GM06990 (cell line): ENCODE data around the gene RASGEF1C.

ENCODE experiments used
- DNase-seq: peaks from one replicate; pipeline ENCODE4 v3.0.0-alpha.2; 2011; ENCODE audit not compliant: insufficient read length; ENCODE audit errors: extremely low read depth
- H3K27me3 ChIP-seq: replicated peaks from 2 replicates; pipeline ENCODE4 v1.6.0; 2011; ENCODE audit warnings: low read length; ENCODE audit not compliant: control insufficient read depth, insufficient read depth
- H3K36me3 ChIP-seq: 2 replicates; pipeline ENCODE4 v1.5.1; 2011; ENCODE audit warnings: low read length; ENCODE audit not compliant: control insufficient read depth, insufficient read depth
- H3K4me3 ChIP-seq: replicated peaks from 2 replicates; pipeline ENCODE4 v1.5.1; 2011; ENCODE audit warnings: low read depth, mild to moderate bottlenecking, control low read depth, low read length
- TF ChIP-seq, protein P1 (sequence below): IDR thresholded peaks from 2 replicates; pipeline ENCODE4 v1.5.1; 2011; ENCODE audit warnings: low read length, control low read depth, mild to moderate bottlenecking, inconsistent platforms; ENCODE audit not compliant: insufficient read depth, poor library complexity, severe bottlenecking

The RASGEF1C gene

DNA sequence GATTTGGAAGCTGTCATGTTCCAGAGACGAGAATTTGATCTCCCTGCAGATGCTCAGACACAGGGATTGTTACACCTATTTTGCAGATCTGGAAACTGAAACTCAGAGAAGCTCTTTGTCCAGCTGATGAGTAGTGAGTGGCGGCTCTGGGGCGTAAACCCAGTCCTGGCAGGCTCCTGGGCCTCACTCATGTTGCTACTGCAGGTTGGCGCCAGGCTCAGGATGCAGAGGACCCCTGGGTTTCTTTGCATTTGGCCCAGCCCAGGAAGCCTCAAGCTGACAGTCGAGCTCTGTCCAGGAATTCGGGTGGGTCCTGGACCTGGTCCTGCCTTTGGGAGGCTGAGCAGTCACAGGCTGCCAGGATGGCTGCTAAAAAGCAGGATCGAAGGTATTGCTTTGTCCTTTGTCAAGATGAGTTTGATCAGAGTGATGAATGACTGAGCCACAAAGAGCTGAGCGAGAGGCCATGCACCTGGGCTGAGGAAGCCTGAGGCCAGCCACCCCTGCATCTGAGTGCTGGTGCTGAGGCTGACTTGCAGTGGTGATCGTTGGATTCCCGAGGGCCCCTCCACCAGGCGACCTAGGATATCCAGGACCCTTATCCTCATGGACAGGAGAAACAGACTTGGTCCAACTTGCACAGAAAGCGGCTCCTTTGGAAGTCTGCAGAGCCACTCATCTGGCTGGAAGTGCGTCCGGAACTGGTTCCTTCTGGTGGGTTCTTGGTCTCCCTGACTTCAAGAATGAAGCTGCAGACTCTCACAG is 129.1 kb downstream of the RASGEF1C start:
- TF ChIP-seq, protein P1, sequence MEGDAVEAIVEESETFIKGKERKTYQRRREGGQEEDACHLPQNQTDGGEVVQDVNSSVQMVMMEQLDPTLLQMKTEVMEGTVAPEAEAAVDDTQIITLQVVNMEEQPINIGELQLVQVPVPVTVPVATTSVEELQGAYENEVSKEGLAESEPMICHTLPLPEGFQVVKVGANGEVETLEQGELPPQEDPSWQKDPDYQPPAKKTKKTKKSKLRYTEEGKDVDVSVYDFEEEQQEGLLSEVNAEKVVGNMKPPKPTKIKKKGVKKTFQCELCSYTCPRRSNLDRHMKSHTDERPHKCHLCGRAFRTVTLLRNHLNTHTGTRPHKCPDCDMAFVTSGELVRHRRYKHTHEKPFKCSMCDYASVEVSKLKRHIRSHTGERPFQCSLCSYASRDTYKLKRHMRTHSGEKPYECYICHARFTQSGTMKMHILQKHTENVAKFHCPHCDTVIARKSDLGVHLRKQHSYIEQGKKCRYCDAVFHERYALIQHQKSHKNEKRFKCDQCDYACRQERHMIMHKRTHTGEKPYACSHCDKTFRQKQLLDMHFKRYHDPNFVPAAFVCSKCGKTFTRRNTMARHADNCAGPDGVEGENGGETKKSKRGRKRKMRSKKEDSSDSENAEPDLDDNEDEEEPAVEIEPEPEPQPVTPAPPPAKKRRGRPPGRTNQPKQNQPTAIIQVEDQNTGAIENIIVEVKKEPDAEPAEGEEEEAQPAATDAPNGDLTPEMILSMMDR = no peak
- Histone ChIP-seq H3K27me3 (no peaks in the 10 kb centered on the region), H3K36me3 (no peaks in the 10 kb centered on the region), H3K4me3 (no peak overlapping the region)
- DNase-seq = no peak

DNA sequence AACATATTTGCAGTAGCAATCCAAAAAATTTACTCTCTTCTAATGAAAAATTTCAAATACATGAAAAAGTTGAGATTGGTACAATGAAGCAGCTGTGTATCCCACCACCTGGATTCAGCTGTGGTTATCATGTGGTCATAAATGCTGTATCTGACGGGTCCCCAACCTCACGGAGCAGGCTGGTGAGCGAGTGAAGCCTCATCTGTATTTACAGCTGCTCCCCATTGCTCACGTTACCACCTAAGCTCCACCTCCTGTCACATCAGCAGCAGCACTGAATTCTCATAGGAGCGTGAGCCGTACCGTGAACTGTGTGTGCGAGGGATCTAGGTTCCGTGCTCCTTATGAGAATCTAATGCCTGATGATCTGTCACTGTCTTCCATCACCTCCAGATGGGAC is 130.7 kb downstream of the RASGEF1C start:
- TF ChIP-seq, protein P1 = no peak
- no peak overlapping the region for H3K4me3 ChIP-seq

DNA sequence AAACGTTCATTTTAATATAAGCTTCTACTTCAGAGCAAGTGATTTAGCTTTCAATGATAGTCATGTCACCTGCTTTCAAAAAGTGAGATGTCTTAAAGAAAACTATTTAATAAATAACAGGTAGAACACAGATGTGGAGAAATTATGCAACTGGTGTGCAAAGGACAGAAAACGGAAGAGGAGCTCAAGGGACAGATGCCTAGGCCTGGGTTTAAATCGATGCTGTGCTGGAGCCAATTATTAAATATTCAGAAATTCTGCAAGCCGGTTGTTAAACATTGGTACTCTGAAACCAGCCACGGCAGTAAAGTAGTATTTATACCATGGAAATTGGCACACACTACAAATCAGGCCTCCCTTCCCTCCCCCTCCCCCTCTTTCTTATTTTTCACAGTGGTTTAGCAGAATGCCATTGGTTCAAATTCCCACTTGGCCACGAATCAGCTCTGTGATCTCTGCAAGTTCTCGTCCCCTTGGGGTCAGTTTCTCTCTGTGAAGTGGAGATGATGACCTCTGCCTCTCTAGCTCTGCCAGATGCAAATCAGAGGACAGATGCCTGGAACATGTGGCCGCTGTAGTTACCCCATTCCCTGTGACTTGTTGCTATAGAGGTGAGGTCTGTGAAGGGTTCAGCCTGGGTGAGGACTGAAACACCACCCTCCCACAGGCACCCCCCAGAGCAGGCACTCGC is 131.3 kb downstream of the RASGEF1C start:
- Histone ChIP-seq H3K4me3 (no peak overlapping the region), H3K27me3 (no peaks in the 10 kb centered on the region), H3K36me3 (no peaks in the 10 kb centered on the region)
- DNase-seq = no peak
- TF ChIP-seq, protein P1 = no peak

More for the DNA sequence above, 130.7 kb downstream of the RASGEF1C start:
- no peaks in the 10 kb centered on the region for H3K36me3 ChIP-seq
- no peak for DNase-seq
- no peaks in the 10 kb centered on the region for H3K27me3 ChIP-seq

DNA sequence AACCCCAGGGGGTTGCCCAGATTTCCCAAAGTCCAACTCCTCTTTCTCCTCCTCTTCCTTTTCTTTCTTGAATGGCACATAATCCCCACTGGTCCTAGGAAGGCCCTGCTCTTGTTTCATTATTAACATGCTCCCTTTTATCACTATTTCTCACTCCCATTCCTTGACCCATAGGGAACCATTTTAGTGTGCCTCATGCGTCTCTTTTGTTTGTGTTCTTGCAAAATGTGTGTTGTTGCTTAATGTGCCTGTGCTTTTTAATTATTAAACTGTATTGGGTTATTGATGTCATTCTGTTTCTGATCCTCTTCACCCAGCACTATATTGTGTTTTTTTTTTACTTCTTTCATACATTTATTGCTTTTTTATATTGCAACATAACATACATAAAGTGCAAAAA is 133.3 kb downstream of the RASGEF1C start:
- TF ChIP-seq, protein P1 = no peak
- no peak overlapping the region for H3K4me3 ChIP-seq
- H3K27me3 ChIP-seq = peaks cover 2% of the 10 kb centered on the region; the same call in 1 of the 2 replicates
- DNase-seq = no peak
- no peaks in the 10 kb centered on the region for H3K36me3 ChIP-seq

DNA sequence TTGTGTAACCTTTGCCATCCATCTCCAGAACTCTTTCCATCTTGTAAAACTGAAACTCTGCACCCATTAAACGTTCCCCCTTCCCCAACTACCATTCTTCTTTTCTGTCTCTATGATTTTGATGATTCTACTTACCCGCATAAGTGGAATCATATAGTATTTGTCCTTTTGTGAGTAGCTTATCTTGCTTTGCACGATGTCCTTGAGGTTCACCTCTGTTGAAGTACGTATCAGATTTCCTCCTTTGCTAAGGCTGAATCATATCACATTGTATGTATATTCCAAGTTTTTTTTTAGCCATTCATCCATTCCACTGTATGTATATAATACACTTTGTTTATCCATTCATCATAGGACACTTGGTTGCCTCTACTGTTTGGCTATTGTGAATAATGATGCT is 134.5 kb downstream of the RASGEF1C start:
- peaks cover 2% of the 10 kb centered on the region; the same call in 1 of the 2 replicates for H3K27me3 ChIP-seq
- TF ChIP-seq, protein P1 = no peak
- no peaks in the 10 kb centered on the region for H3K36me3 ChIP-seq
- no peak for DNase-seq
- H3K4me3 ChIP-seq = no peak overlapping the region
